B cell (primary cell): Measurements from ENCODE around the gene OR4C15. TPM values are rescaled to one million over a fixed set of nuclear protein-coding genes. Genes with fewer than 3 reads are reported as not detected.

Source experiments
- ATAC-seq: fragments of 200-7000 bp; cut with Tn5 transposase; one replicate; pipeline ENCODE4 v1.10.0; 2021; ENCODE audit warnings: low read depth, mild to moderate bottlenecking, moderate number of reproducible peaks, moderate library complexity
- CTCF ChIA-PET: fragments of 350-600 bp; sonication (Branson Sonifier 250); formaldehyde crosslinking; loops from one replicate; lab custom pipeline; 2021; ENCODE audit warnings: antibody characterized with exemption, inconsistent platforms; lab: Charles Lee
- POLR2A ChIA-PET: fragments of 350-600 bp; sonication (Branson Sonifier 250); formaldehyde crosslinking; loops from one replicate; lab custom pipeline; 2021; ENCODE audit warnings: antibody characterized with exemption; lab: Charles Lee
- DNase-seq: peaks from one replicate; pipeline ENCODE4 v3.0.0; 2013
- H2AFZ ChIP-seq: 2 replicates; pipeline ENCODE4 v1.6.1; 2012; ENCODE audit warnings: mild to moderate bottlenecking, low read depth, low read length; ENCODE audit not compliant: insufficient read depth, poor library complexity, severe bottlenecking
- H3K27ac ChIP-seq, 2 donors: 1 replicate in 1 of 2; 2 replicates in 1 of 2; pipeline ENCODE4 v1.5.1; 2012 to 2013; ENCODE audit warnings: low read length in 2 of 2, mild to moderate bottlenecking in 2 of 2, moderate library complexity in 1 of 2
- H3K27me3 ChIP-seq, 4 experiments: fragments of 200-600 bp in 1 of 4; sonication (generic) in 1 of 4; replicated peaks in 1 of 4; 1 replicate in 2 of 4; 2 replicates in 2 of 4; pipeline versions ENCODE4 v1.6.1 to v1.7.0; 2013 to 2016; ENCODE audit warnings: low read length in 3 of 4, mild to moderate bottlenecking in 2 of 4, mixed read lengths in 1 of 4, moderate library complexity in 1 of 4; ENCODE audit not compliant: insufficient read depth in 4 of 4, control insufficient read depth in 3 of 4; ENCODE audit errors: control extremely low read depth in 1 of 4
- H3K36me3 ChIP-seq, 2 experiments: replicated peaks in 1 of 2; 1 replicate in 1 of 2; 2 replicates in 1 of 2; pipeline versions ENCODE4 v1.6.1 to v1.7.1; 2013; ENCODE audit warnings: low read length in 1 of 2; ENCODE audit not compliant: insufficient read depth in 2 of 2, control insufficient read depth in 1 of 2; ENCODE audit errors: control extremely low read depth in 1 of 2, extremely low read depth in 1 of 2
- H3K4me1 ChIP-seq, 2 donors: fragments of 200-600 bp in 1 of 2; sonication (generic) in 1 of 2; 1 replicate in 1 of 2; 2 replicates in 1 of 2; pipeline versions ENCODE4 v1.5.1 to v1.6.1; 2013 to 2017; ENCODE audit warnings: low read length in 2 of 2; ENCODE audit not compliant: control insufficient read depth in 2 of 2, insufficient read depth in 2 of 2
- H3K4me2 ChIP-seq: replicated peaks from 2 replicates; pipeline ENCODE3; 2012; ENCODE audit warnings: mild to moderate bottlenecking, low read depth, low read length; ENCODE audit not compliant: poor library complexity, severe bottlenecking
- H3K4me3 ChIP-seq, 5 experiments: fragments of 200-600 bp in 1 of 5; sonication (generic) in 1 of 5; 1 replicate in 3 of 5; 2 replicates in 2 of 5; pipeline versions ENCODE4 v1.5.1 to v1.7.0; 2011 to 2016; ENCODE audit warnings: low read length in 4 of 5, mild to moderate bottlenecking in 4 of 5, low read depth in 2 of 5, control low read depth in 1 of 5, moderate library complexity in 1 of 5; ENCODE audit not compliant: insufficient read depth in 1 of 5; ENCODE audit errors: control extremely low read depth in 1 of 5, extremely low read depth in 1 of 5
- H3K79me2 ChIP-seq: fragments of 200-600 bp; sonication (generic); one replicate; pipeline ENCODE4 v1.6.0; 2016; ENCODE audit warnings: low read length; ENCODE audit not compliant: control insufficient read depth, insufficient read depth
- H3K9ac ChIP-seq: fragments of 200-600 bp; sonication (generic); 2 replicates; pipeline ENCODE4 v1.6.1; 2017; ENCODE audit warnings: mild to moderate bottlenecking, low read length, moderate library complexity
- H3K9me3 ChIP-seq, 3 donors: one replicate each; pipeline versions ENCODE4 v1.6.1 to v1.7.1; 2013; ENCODE audit warnings: low read length in 2 of 3; ENCODE audit not compliant: control insufficient read depth in 2 of 3, insufficient read depth in 1 of 3; ENCODE audit errors: control extremely low read depth in 1 of 3
- H4K20me1 ChIP-seq: 2 replicates; pipeline ENCODE4 v1.6.0; 2012; ENCODE audit warnings: mild to moderate bottlenecking, low read length; ENCODE audit not compliant: insufficient read depth, control insufficient read depth, poor library complexity, severe bottlenecking
- H3K27ac Mint-ChIP-seq: one replicate; pipeline ENCODE4 v1.8.0; 2021; ENCODE audit warnings: mixed read lengths
- H3K27me3 Mint-ChIP-seq: one replicate; pipeline ENCODE4 v1.8.0; 2021; ENCODE audit warnings: mixed read lengths
- H3K4me1 Mint-ChIP-seq: one replicate; pipeline ENCODE4 v1.8.0; 2021; ENCODE audit warnings: mixed read lengths
- H3K4me3 Mint-ChIP-seq: one replicate; pipeline ENCODE4 v1.8.0; 2021; ENCODE audit warnings: mixed read lengths
- H3K9me3 Mint-ChIP-seq: one replicate; pipeline ENCODE4 v1.8.0; 2022; ENCODE audit warnings: mixed read lengths; ENCODE audit not compliant: insufficient read depth
- CTCF ChIP-seq: fragments of 200-600 bp; IDR thresholded peaks from one replicate; pipeline ENCODE4 v1.8.0; 2022; ENCODE audit warnings: antibody characterized with exemption, mild to moderate bottlenecking
- EZH2 ChIP-seq: IDR thresholded peaks from 2 replicates; pipeline ENCODE4 v1.6.1; 2012; ENCODE audit warnings: borderline replicate concordance, low read depth, mild to moderate bottlenecking, moderate library complexity, low read length; ENCODE audit not compliant: insufficient read depth, poor library complexity, severe bottlenecking
- WGBS: methylation state at CpG from one replicate; pipeline ENCODE4 v1.1.5; 2013; ENCODE audit warnings: missing lambda C conversion rate; ENCODE audit not compliant: insufficient coverage; 5-methylcytosine and 5-hydroxymethylcytosine counted together
- intact Hi-C: fragments of 100-400 bp; cut with micrococcal nuclease; formaldehyde crosslinking; loops from one replicate; pipeline ENCODE4 v1.10.0; 2022
- polyA minus RNA-seq: library from RNA; depleted of rRNA, polyadenylated mRNA; stranded (reverse); fragments of >200 nt; gene quantifications from 2 replicates; pipeline ENCODE4 v1.2.3, GENCODE V29; 2012
- polyA plus RNA-seq: library from polyadenylated mRNA; depleted of rRNA; stranded (reverse); fragments of >200 nt; gene quantifications from 2 replicates; pipeline ENCODE4 v1.2.3, GENCODE V29; 2012
- total RNA-seq, 2 donors: library from RNA; stranded (reverse); fragments of 120-200 nt in 1 of 2; gene quantifications; 1 replicate in 1 of 2; 2 replicates in 1 of 2; pipeline versions ENCODE4 v1.2.3 to v1.2.4, GENCODE V29; 2013 to 2022

The OR4C15 gene
- total RNA-seq (not detected in 2 replicates), polyA plus RNA-seq (not detected in 2 replicates), polyA minus RNA-seq (not detected in 2 replicates)
- not detected for total RNA-seq (2013)

GRCh38 chr11:55554169-55554568, at the start of gene OR4C15:
Gene OR4C15 (plus strand): TSS chr11:55554469. CDS start chr11:55554469, 0 bp downstream.
- no peak within 1 kb of the TSS for H3K9ac ChIP-seq
- no peaks in the 10 kb centered on the region for H3K36me3 ChIP-seq
- no peak within 1 kb of the TSS for H3K4me3 ChIP-seq
- Mint-ChIP-seq H3K9me3 (peaks cover 8% of the 10 kb centered on the region), H3K27ac (no peak within 1 kb of the TSS), H3K4me1 (no peaks in the 10 kb centered on the region), H3K4me3 (no peak within 1 kb of the TSS), H3K27me3 (no peaks in the 10 kb centered on the region)
- H3K27me3 ChIP-seq = no peaks in the 10 kb centered on the region
- H3K4me1 ChIP-seq = no peaks in the 10 kb centered on the region
- TF ChIP-seq CTCF = no peak
- TF ChIP-seq EZH2 = no peak
- H3K4me2 ChIP-seq = no peak within 1 kb of the TSS
- no peaks in the 10 kb centered on the region for H4K20me1 ChIP-seq
- ATAC-seq (no peak), DNase-seq (no peak)
- H3K9me3 ChIP-seq = peaks cover 3 to 4% (median 4%) of the 10 kb centered on the region in 3 donors
- POLR2A ChIA-PET = no interaction called here
- no peak within 1 kb of the TSS for H2AFZ ChIP-seq
- CTCF ChIA-PET = no interaction called here
- H3K27ac ChIP-seq = no peak within 1 kb of the TSS
- intact Hi-C loops = no loop called here
- no peaks in the 10 kb centered on the region for H3K79me2 ChIP-seq

- ChIA-PET CTCF (no interaction called here), POLR2A (no interaction called here)
- no peak for TF ChIP-seq EZH2
- no peak for TF ChIP-seq CTCF
- H3K27ac Mint-ChIP-seq = no peak within 1 kb of the TSS
- no peak for DNase-seq
- Histone ChIP-seq H4K20me1 (no peaks in the 10 kb centered on the region), H3K79me2 (no peaks in the 10 kb centered on the region), H3K9ac (no peak within 1 kb of the TSS), H3K4me3 (no peak within 1 kb of the TSS), H3K36me3 (no peaks in the 10 kb centered on the region), H3K4me2 (no peak within 1 kb of the TSS), H2AFZ (no peak within 1 kb of the TSS), H3K9me3 (peaks cover 0 to 4% (median 2%) of the 10 kb centered on the region in 3 donors), H3K27me3 (no peaks in the 10 kb centered on the region), H3K4me1 (no peaks in the 10 kb centered on the region), H3K27ac (no peak within 1 kb of the TSS)
- H3K4me1 Mint-ChIP-seq = no peaks in the 10 kb centered on the region
- intact Hi-C loops = no loop called here
- WGBS = no CpG with 5 or more reads among the region's 3 CpGs
- ATAC-seq = no peak
- H3K9me3 Mint-ChIP-seq = peaks cover 4% of the 10 kb centered on the region
- H3K4me3 Mint-ChIP-seq = no peak within 1 kb of the TSS
- no peaks in the 10 kb centered on the region for H3K27me3 Mint-ChIP-seq
These were observed 17.6 kb downstream of the OR4C15 start, which contains the start of gene OR4C16 for GRCh38 chr11:55571828-55572227. Gene OR4C16 (plus strand): TSS chr11:55572128. CDS start chr11:55572128, 0 bp downstream.
